Gastroesophageal sphincter (tissue), 4 donors: ENCODE results near the gene GPC4. TPM values are rescaled to one million over a fixed set of nuclear protein-coding genes. Genes with fewer than 3 reads are reported as not detected.

Experiments used
- ATAC-seq: fragments of 150-250 bp; one replicate; pipeline ENCODE4 v1.9.1; 2016; ENCODE audit warnings: mild to moderate bottlenecking, moderate library complexity
- H3K27ac ChIP-seq, 4 donors: fragments of 200-600 bp; sonication (generic) in 3 of 4; 1 replicate in 3 of 4; 2 replicates in 1 of 4; pipeline ENCODE4 v1.5.1; 2016 to 2019
- H3K27me3 ChIP-seq: fragments of 200-600 bp; sonication (generic); one replicate; pipeline ENCODE4 v1.5.1; 2019
- H3K36me3 ChIP-seq, 2 donors: fragments of 200-600 bp; sonication (generic); one replicate each; pipeline ENCODE4 v1.5.1; 2019; ENCODE audit warnings: control low read depth in 1 of 2
- H3K4me1 ChIP-seq, 3 donors: fragments of 200-600 bp; sonication (generic); 1 replicate in 2 of 3; 2 replicates in 1 of 3; pipeline ENCODE4 v1.5.1; 2016 to 2019; ENCODE audit warnings: control low read depth in 2 of 3
- H3K4me3 ChIP-seq, 2 donors: fragments of 200-600 bp; sonication (generic); one replicate each; pipeline ENCODE4 v1.5.1; 2019; ENCODE audit warnings: mild to moderate bottlenecking in 1 of 2, moderate library complexity in 1 of 2
- H3K9me3 ChIP-seq, 3 donors: fragments of 200-600 bp; sonication (generic); one replicate each; pipeline ENCODE4 v1.5.1; 2017 to 2019; ENCODE audit warnings: control low read depth in 2 of 3
- CTCF ChIP-seq, 4 experiments: fragments of 200-600 bp in 2 of 4; fragments of 450-650 bp in 2 of 4; sonication (generic) in 1 of 4; IDR thresholded peaks; one replicate each; pipeline ENCODE4 v1.5.1; 2017 to 2019; ENCODE audit warnings: antibody characterized with exemption in 4 of 4, mild to moderate bottlenecking in 2 of 4, moderate library complexity in 2 of 4
- EP300 ChIP-seq: sonication (generic); formaldehyde crosslinking; IDR thresholded peaks from one replicate; pipeline ENCODE4 v1.6.1; 2017; ENCODE audit warnings: antibody characterized with exemption, mild to moderate bottlenecking
- POLR2A ChIP-seq, 2 donors: fragments of 450-650 bp; IDR thresholded peaks; one replicate each; pipeline ENCODE4 v1.6.1; 2017; ENCODE audit warnings: antibody characterized with exemption in 2 of 2, mild to moderate bottlenecking in 2 of 2, moderate library complexity in 1 of 2
- POLR2AphosphoS5 ChIP-seq: sonication (generic); formaldehyde crosslinking; IDR thresholded peaks from one replicate; pipeline ENCODE4 v1.6.1; 2017; ENCODE audit warnings: antibody characterized with exemption
- WGBS, 2 donors: methylation state at CpG; one replicate each; pipeline ENCODE4 v1.1.5; 2018; ENCODE audit warnings: low coverage in 1 of 2; 5-methylcytosine and 5-hydroxymethylcytosine counted together
- total RNA-seq, 4 donors: library from RNA; depleted of rRNA; stranded (reverse); fragments of >200 nt; gene quantifications; one replicate each; pipeline ENCODE4 v1.1.0, GENCODE V29; 2016

The GPC4 gene
- total RNA-seq, 4 donors from 2014 or later, result 62.7 to 97.1 (median 67.9) TPM

DNA sequence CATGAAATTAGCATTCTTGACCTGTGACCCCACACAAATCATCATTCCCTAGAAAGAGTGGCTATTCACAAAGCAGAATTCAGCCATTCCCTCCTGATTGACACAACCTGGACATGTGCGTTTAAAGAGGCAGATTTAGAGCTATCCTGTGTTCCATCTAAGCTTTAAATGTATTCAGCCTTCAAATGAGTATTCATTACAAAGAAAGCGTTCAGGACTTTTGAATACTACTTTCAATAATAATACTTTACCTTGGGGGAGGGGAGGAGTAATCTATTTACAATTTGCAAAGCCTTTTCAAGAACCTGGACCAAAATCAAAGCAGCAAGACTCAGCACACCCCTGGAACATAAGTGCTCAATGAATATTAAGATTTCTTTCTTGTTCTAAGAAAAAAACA lies 22.5 kb upstream of the GPC4 start:
- H3K4me1 ChIP-seq, result no peaks in the 10 kb centered on the region
- no peaks in the 10 kb centered on the region for H3K9me3 ChIP-seq
- 57% methylated on average over 1 of the region's 2 CpGs; no CpG with 5 or more reads in 1 of the 2 donors for WGBS, 2 donors
- ATAC-seq, result no peak
- no peak for TF ChIP-seq POLR2AphosphoS5
- no peak for TF ChIP-seq CTCF (IDR thresholded peaks at IDR 0.05)
- no peak for TF ChIP-seq POLR2A (IDR thresholded peaks at IDR 0.05)
- no peak for TF ChIP-seq EP300
- no peak overlapping the region for H3K27ac ChIP-seq
- no peaks in the 10 kb centered on the region for H3K27me3 ChIP-seq
- no peak overlapping the region for H3K4me3 ChIP-seq
- H3K36me3 ChIP-seq, result no peaks in the 10 kb centered on the region

DNA sequence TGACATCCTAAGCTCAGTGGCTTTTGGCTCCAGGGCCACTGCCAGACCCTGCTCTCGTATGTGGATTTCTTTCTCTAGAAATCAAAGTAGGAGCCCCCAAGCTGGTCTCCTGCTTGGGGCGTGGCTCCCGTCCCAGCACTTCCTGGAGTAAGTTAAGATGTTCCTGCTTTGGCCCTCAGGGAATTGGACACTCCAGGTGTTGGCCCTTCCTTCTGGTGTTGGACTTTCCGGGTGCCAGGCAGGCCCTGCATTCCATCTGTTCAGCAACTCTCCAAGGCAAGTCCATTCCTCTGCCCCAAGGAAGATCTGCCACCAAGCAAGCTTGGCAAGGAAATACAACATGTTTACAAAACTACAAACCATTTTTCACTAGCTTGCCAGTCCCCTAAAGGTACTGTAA lies 22.1 kb upstream of the GPC4 start:
- Histone ChIP-seq H3K27me3 (no peaks in the 10 kb centered on the region), H3K27ac (no peak overlapping the region), H3K36me3 (no peaks in the 10 kb centered on the region), H3K4me3 (no peak overlapping the region), H3K4me1 (no peaks in the 10 kb centered on the region), H3K9me3 (no peaks in the 10 kb centered on the region)
- no peak for TF ChIP-seq POLR2A (IDR thresholded peaks at IDR 0.05)
- TF ChIP-seq POLR2AphosphoS5, result no peak
- ATAC-seq, result no peak
- 46% methylated on average over 3 of the region's 4 CpGs; no CpG with 5 or more reads in 1 of the 2 donors for WGBS, 2 donors

- Histone ChIP-seq H3K4me1 (no peaks in the 10 kb centered on the region), H3K9me3 (no peaks in the 10 kb centered on the region), H3K4me3 (no peak overlapping the region), H3K27me3 (no peaks in the 10 kb centered on the region), H3K27ac (no peak overlapping the region), H3K36me3 (no peaks in the 10 kb centered on the region)
- 80% methylated on average over 2 of the region's 6 CpGs; no CpG with 5 or more reads in 1 of the 2 donors for WGBS, 2 donors
- no peak for ATAC-seq
- no peak for TF ChIP-seq CTCF (IDR thresholded peaks at IDR 0.05)
- no peak for TF ChIP-seq EP300
- no peak for TF ChIP-seq POLR2AphosphoS5
- TF ChIP-seq POLR2A (IDR thresholded peaks at IDR 0.05), result no peak
Observed at GRCh38 chrX:133435544-133436124, 20.3 kb upstream of the GPC4 start.

DNA sequence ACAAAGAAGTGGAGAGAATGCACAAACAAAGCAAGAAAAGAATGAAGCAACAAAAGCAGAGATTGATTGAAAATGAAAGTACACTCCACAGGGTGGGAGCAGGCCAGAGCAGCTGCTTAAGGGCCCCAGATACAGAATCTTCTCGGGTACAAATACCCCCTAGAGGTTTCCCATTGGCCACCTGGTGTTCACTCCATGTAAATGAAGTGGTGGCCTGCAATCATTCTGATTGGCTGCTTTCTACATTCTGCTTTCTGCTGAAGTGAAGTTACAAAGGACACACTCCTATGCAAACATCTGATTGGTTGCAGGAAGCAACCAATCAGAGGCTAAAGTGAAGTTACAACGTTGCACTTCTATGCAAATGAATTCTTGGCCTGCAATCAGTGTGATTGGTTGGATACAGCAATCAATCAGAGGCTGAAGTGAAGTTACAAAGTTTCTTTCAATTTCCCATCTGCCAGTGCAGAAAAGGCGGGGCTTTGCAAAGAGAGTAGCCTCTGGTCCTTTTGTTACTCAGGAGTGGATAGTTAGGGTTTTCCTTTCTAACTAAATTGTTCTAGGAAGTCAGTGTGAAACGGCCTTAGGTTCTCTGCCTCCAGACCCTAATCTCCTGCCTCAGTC lies 19.0 kb upstream of the GPC4 start:
- 71% methylated on average over 4 of the region's 4 CpGs; no CpG with 5 or more reads in 1 of the 2 donors for WGBS, 2 donors
- Histone ChIP-seq H3K27ac (no peak overlapping the region), H3K9me3 (no peaks in the 10 kb centered on the region), H3K4me1 (no peaks in the 10 kb centered on the region), H3K27me3 (no peaks in the 10 kb centered on the region), H3K4me3 (no peak overlapping the region), H3K36me3 (no peaks in the 10 kb centered on the region)
- no peak for ATAC-seq
- TF ChIP-seq POLR2A (IDR thresholded peaks at IDR 0.05) (no peak), POLR2AphosphoS5 (no peak), CTCF (IDR thresholded peaks at IDR 0.05) (no peak), EP300 (no peak)

GRCh38 chrX:133419911-133420310 lies 4.6 kb upstream of the GPC4 start:
- Histone ChIP-seq H3K4me3 (no peak overlapping the region), H3K27ac (no peak overlapping the region), H3K9me3 (no peaks in the 10 kb centered on the region), H3K4me1 (peaks cover 0 to 6% (median 0%) of the 10 kb centered on the region in 3 donors), H3K36me3 (no peaks in the 10 kb centered on the region), H3K27me3 (no peaks in the 10 kb centered on the region)
- TF ChIP-seq EP300 (no peak), POLR2A (IDR thresholded peaks at IDR 0.05) (no peak), CTCF (IDR thresholded peaks at IDR 0.05) (no peak), POLR2AphosphoS5 (no peak)
- no peak for ATAC-seq
- no CpG with 5 or more reads among the region's 2 CpGs for WGBS, 2 donors
